Suprapubic skin (tissue), 4 donors: ENCODE data around the gene XYLT1.

Experiments
- EP300 ChIP-seq: sonication (generic); formaldehyde crosslinking; IDR thresholded peaks from one replicate; pipeline ENCODE4 v1.6.1; 2017; ENCODE audit warnings: antibody characterized with exemption
- POLR2A ChIP-seq, 2 donors: fragments of 450-650 bp; IDR thresholded peaks; one replicate each; pipeline ENCODE4 v1.6.1; 2017; ENCODE audit warnings: antibody characterized with exemption in 2 of 2, mild to moderate bottlenecking in 2 of 2, moderate library complexity in 2 of 2
- POLR2AphosphoS5 ChIP-seq, 3 donors: sonication (generic); formaldehyde crosslinking; IDR thresholded peaks; one replicate each; pipeline ENCODE4 v1.6.1; 2017; ENCODE audit warnings: antibody characterized with exemption in 3 of 3
- TF ChIP-seq, protein P1 (sequence below), 2 donors: fragments of 200-600 bp in 1 of 2; fragments of 450-650 bp in 1 of 2; sonication (generic) in 1 of 2; IDR thresholded peaks; one replicate each; pipeline ENCODE4 v1.5.1; 2016 to 2019; ENCODE audit warnings: antibody characterized with exemption in 2 of 2, mild to moderate bottlenecking in 1 of 2, moderate library complexity in 1 of 2

- TF ChIP-seq, protein P1, sequence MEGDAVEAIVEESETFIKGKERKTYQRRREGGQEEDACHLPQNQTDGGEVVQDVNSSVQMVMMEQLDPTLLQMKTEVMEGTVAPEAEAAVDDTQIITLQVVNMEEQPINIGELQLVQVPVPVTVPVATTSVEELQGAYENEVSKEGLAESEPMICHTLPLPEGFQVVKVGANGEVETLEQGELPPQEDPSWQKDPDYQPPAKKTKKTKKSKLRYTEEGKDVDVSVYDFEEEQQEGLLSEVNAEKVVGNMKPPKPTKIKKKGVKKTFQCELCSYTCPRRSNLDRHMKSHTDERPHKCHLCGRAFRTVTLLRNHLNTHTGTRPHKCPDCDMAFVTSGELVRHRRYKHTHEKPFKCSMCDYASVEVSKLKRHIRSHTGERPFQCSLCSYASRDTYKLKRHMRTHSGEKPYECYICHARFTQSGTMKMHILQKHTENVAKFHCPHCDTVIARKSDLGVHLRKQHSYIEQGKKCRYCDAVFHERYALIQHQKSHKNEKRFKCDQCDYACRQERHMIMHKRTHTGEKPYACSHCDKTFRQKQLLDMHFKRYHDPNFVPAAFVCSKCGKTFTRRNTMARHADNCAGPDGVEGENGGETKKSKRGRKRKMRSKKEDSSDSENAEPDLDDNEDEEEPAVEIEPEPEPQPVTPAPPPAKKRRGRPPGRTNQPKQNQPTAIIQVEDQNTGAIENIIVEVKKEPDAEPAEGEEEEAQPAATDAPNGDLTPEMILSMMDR (IDR thresholded peaks at IDR 0.05) = no peak
- no peak for TF ChIP-seq POLR2AphosphoS5 (IDR thresholded peaks at IDR 0.05)
- no peak for TF ChIP-seq POLR2A (IDR thresholded peaks at IDR 0.05)
- TF ChIP-seq EP300 = no peak
These were observed 147.6 kb downstream of the XYLT1 start for GRCh38 chr16:17323171-17323570.
